ENCODE results near the gene MOB2.

Gene MOB2

DNA sequence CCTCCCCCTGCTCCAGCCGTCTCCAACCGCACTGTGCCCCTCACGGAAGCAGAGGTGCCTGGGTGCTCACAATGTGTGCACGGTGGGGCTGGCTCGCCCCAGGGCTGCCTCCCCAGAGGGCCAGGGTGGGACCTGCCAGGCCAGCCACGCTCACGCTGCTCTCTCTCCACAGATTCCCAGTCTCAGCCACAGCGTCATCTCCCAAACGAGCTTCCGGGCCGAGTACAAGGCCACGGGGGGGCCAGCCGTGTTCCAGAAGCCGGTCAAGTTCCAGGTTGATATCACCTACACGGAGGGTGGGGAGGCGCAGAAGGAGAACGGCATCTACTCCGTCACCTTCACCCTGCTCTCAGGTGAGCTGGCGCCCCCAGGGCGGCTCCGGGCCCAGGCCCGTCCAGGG lies 30.4 kb downstream of the MOB2 start:
- DNase-seq (ENCODE audit: low spot score), result no peak

DNA sequence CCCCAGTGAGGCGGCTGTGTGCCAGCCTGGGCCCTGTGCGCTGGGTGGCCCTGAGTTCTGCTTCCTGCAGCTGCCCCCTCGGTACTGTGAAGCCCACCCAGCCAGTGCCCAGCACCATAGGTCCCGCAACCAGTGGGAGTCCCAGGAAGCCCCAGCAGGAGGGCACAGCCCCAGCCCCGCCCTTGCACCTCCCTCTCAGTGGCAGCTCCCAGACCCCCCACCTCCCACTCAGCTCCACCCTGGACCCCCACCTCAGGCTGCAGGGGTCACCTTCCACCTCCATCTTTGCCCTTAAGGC lies 30.9 kb downstream of the MOB2 start:
- no peak for DNase-seq (ENCODE audit: low spot score)

DNA sequence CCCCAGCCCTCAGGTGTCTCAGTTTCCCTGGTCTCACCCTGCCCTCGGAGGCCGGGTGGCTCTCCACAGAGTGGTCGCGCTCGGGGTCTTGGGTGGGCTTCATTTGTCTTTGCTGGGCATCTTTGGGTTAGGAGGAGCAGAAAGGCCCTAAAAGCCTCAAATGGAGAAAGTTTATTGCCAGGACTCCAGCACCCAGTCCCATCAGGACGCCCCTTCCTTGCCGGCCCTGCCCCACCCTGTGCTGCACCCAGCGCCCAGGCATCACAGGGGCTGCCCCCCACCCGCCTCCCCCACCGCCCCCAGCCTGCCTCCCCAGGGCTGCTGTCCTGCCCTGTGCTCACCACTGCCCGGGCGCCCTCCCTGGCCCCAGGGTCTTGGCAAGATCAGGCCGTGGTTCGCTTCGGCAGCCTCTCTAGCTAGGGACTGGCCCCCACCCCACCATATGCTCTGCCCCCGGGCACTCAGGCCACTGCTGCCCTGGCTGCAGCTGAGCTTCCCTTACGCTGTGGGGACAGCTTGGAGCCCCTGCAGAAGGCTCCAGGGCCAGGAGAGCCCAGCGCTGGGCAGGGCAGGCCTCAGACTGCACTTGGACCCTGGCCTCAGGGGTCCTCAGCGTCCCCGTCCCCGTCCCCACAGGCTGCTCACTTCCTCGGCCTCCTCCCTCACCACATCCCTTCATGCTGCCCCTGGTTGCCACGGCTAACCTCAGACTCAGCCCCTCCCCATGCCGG lies 31.4 kb downstream of the MOB2 start:
- no peak for DNase-seq (ENCODE audit: low spot score)

GRCh38 chr11:1454576-1454975 lies 32.0 kb downstream of the MOB2 start:
- DNase-seq (ENCODE audit: low spot score), result no peak

GRCh38 chr11:1453611-1454034 lies 33.0 kb downstream of the MOB2 start:
- DNase-seq (ENCODE audit: low spot score), result no peak

GRCh38 chr11:1452744-1453143 lies 33.8 kb downstream of the MOB2 start:
- no peak for DNase-seq (ENCODE audit: low spot score)

DNA sequence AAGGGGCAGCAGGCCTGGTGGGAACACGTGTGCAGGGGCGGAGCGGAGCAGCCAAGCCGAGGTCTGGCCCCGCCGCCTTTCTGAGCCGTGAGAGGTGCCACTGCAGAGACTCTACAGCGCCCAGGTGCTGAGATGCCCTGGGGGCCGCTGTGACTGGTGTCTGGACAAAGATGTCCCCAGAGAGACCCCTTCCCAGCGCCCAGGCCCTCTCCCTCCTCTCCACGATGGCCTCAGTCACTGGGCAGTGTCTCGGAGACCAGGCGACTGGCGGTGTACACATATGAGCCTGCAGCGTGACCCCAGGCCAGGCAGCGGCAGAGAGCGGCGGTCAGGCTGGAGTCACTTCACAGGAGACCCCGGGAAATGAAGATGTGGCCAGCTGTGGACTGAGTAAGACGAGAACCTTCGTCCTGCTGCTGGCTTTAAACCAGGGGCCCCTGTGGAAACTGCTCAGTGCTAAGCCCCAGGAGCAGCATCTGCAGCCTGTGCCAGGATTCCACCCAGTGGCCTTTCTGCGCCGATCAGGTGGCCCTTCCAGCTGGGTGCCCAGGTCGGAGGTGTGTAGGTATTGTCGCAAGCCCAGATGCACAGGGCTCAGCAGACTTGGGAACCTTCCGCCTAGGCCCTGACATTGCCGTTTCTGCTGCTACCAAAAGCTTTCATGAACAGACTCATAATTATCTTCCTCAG lies 34.7 kb downstream of the MOB2 start:
- no peak for DNase-seq (ENCODE audit: low spot score)

DNA sequence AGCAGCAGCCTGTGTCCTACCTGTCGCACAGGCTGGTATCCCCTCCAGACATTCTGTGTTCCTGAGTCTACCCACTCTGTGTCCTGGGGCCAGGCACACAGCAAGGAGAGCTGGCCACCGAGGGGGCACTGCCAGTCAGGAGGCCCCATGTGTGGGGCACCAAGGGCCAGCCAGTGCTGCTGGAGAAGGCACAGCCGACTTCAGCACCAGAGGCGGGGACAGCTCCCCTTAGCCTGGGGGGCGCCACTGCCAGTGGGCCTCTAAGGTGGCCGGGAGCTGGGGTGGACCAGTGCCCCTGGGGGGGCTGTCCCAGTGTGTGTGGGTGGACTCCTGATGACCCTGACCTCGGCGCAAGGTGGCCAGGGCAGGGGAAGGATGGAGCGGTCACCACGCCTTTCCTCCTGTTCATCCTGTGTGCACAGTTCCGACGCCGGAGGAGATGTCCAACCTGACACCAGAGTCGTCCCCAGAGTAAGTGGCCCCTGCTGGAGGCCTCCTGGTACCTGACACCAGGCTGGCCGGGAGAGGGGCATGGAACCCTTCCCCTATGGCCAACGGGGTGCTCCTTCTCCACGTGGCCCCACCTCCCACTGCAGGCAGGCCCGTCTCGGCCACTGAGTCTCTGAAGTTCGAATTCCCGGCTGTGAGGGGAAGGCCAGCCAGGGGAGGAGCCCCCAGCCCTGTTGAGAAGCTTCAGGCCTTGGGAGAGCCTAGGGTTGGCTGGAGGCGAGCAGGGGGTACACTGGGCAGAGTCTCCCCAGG lies 35.4 kb downstream of the MOB2 start:
- DNase-seq (ENCODE audit: low spot score), result no peak

- DNase-seq (ENCODE audit: low spot score), result no peak
Observed at GRCh38 chr11:1450344-1450875, 36.2 kb downstream of the MOB2 start.

DNA sequence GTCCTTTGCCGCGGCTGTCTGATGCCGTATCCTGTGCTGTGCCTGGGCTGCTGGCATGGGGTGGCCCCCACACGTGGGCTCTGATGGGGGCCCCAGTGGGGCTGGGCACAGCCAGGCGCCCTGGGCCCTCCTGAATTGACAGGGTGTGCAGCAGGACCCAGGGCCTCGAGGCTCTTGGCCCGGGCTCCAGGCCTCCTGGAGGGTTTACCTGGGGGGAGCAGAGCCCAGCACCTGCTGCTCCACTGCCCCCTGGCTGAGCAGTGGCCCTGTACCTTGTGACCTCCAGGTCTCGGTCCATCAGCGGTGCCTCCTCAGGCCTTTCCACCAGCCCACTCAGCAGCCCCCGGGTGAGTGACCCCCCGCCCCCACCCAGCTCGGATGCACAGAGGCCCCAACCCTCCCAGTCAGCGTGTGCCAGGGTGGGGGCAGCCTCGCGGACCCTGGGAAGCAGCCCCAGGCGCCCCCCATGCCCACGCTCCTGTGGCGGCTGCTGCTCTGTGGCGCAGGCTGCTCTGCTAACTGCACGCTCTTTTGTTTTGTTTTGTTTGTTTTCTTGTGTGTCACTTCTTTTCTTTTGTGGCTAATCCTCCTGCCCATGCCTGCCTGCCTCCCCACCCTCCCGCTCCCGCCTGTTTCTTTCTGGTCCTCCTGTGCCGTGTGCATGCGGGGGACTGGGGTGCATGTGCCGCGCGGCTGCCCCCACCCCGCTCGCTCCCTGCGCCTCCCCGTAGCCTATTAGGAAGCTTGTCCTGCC lies 36.9 kb downstream of the MOB2 start:
- no peak for DNase-seq (ENCODE audit: low spot score)

GRCh38 chr11:1448882-1449281 lies 37.7 kb downstream of the MOB2 start:
- DNase-seq (ENCODE audit: low spot score), result no peak

- no peak for DNase-seq (ENCODE audit: low spot score)
Observed at GRCh38 chr11:1447845-1448825, 38.4 kb downstream of the MOB2 start.

- no peak for DNase-seq (ENCODE audit: low spot score)
Observed at GRCh38 chr11:1446623-1447022, 40.0 kb downstream of the MOB2 start.

- DNase-seq (ENCODE audit: low spot score), result peak; percentile 50
Observed at GRCh38 chr11:1445741-1446445, 40.7 kb downstream of the MOB2 start.

GRCh38 chr11:1444823-1445422 lies 41.7 kb downstream of the MOB2 start:
- DNase-seq (ENCODE audit: low spot score), result no peak

- DNase-seq (ENCODE audit: low spot score), result no peak
Observed at GRCh38 chr11:1444321-1444720, 42.3 kb downstream of the MOB2 start.

DNA sequence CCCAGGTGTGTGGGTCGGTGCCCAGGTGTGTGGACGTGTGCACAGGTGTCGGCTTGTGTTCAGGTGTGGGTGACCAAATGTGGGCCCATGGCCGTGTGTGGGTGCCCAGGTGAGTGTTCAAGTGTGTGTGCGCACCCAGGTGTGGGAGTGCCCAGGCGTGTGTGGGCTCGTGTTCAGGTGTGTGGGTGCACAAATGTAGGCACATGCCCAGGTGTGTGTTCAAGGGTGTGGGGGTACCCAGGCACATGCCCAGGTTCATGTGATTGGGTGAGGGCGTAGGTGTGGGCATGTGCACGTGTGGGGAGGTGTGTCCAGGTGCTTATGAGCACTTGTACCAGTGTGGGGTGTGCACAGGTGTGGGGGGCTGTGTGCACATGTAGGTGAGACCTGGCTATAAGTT lies 42.8 kb downstream of the MOB2 start:
- DNase-seq (ENCODE audit: low spot score), result no peak

GRCh38 chr11:1442807-1443366 lies 43.7 kb downstream of the MOB2 start:
- no peak for DNase-seq (ENCODE audit: low spot score)

DNA sequence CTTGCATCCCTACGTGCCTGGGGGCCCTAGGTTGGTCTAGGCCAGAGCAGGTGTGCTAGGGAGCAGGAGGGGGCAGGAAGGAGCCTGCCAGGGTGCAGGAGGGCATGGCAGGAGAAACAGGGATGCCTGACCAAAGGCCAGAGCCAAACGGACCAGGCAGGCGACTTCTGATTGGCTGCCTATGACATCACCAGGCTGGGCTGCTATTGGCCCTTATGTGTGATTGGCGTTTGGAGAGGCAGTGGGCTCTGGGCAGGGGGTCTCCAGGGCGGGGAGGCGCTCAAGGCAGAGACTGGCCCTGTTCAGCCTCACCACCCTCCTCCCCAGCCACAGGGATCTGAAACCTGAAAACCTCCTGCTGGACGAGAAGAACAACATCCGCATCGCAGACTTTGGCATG lies 44.4 kb downstream of the MOB2 start:
- DNase-seq (ENCODE audit: low spot score), result peak; percentile 79

- DNase-seq (ENCODE audit: low spot score), result no peak
Observed at GRCh38 chr11:1440496-1440895, 46.1 kb downstream of the MOB2 start.

Measured in AG08396 (cell line).